ENCODE measurements around the gene ZKSCAN2.

Gene ZKSCAN2

GRCh38 chr16:25257956-25258860, 563 bp upstream of the ZKSCAN2 start (continued):
- TF ChIP-seq ZNF561 (tag by site-specific recombination; IDR thresholded peaks at IDR 0.05; ENCODE audit: borderline replicate concordance), result peak; percentile 97
- peak; percentile 93 for TF ChIP-seq ZFP69B (tag by site-specific recombination; IDR thresholded peaks at IDR 0.05)
- peak; percentile 77; the same call in 1 of the 2 replicates for TF ChIP-seq ZNF18 (tag by site-specific recombination; IDR thresholded peaks at IDR 0.05)
- peak; percentile 84 for TF ChIP-seq ZFP37 (tag by site-specific recombination; IDR thresholded peaks at IDR 0.05)
- TF ChIP-seq ZFHX2 (tag by site-specific recombination; conservative IDR thresholded peaks at IDR 0.05), result peak; percentile 29; the same call in 1 of the 2 replicates
- TF ChIP-seq ZNF785 (tag by site-specific recombination; IDR thresholded peaks at IDR 0.05), result peak; percentile 99
- TF ChIP-seq ZNF621 (tag by site-specific recombination; IDR thresholded peaks at IDR 0.05), result no peak
- peak; percentile 36; the same call in 1 of the 2 replicates for TF ChIP-seq PRDM6 (tag by site-specific recombination; IDR thresholded peaks at IDR 0.05)
- no peak for TF ChIP-seq ZNF521 (tag by site-specific recombination; IDR thresholded peaks at IDR 0.05)
- peak; percentile 100 for TF ChIP-seq ZBTB48 (tag by site-specific recombination; IDR thresholded peaks at IDR 0.05)
- no peak for TF ChIP-seq ZNF140 (tag by site-specific recombination; IDR thresholded peaks at IDR 0.05)
- TF ChIP-seq PBX3 (CRISPR knock-in tag; IDR thresholded peaks at IDR 0.05), result no peak; the same call in 1 of the 2 replicates
- TF ChIP-seq ZNF132 (tag by site-specific recombination; IDR thresholded peaks at IDR 0.05; ENCODE audit: borderline replicate concordance), result no peak
- peak; percentile 96 for TF ChIP-seq ZNF580 (tag by site-specific recombination; IDR thresholded peaks at IDR 0.05)
- peak; percentile 64; the same call in 1 of the 2 replicates for TF ChIP-seq KLF8 (tag by site-specific recombination; IDR thresholded peaks at IDR 0.05)
- peak; percentile 37; the same call in 1 of the 2 replicates for TF ChIP-seq ZNF221 (tag by site-specific recombination; IDR thresholded peaks at IDR 0.05; ENCODE audit: borderline replicate concordance)
- peak; percentile 56; the same call in 1 of the 2 replicates for TF ChIP-seq ZNF48 (tag by site-specific recombination; IDR thresholded peaks at IDR 0.05)
- peak; percentile 87; the same call in 1 of the 2 replicates for TF ChIP-seq ZNF148 (tag by site-specific recombination; IDR thresholded peaks at IDR 0.05; ENCODE audit: borderline replicate concordance)
- no peak for TF ChIP-seq ZNF426 (tag by site-specific recombination; IDR thresholded peaks at IDR 0.05)
- peak; percentile 88 for TF ChIP-seq ZNF664 (tag by site-specific recombination; IDR thresholded peaks at IDR 0.05)
- TF ChIP-seq GLIS1 (tag by site-specific recombination; IDR thresholded peaks at IDR 0.05), result 0 out of 2 replicates have a peak, but pooled peaks have one; percentile 0
- peak; percentile 37; the same call in 1 of the 2 replicates for TF ChIP-seq KLF9 (tag by site-specific recombination; IDR thresholded peaks at IDR 0.05; ENCODE audit: low read depth)
- TF ChIP-seq ZNF202 (tag by site-specific recombination; IDR thresholded peaks at IDR 0.05; ENCODE audit: borderline replicate concordance), result no peak
- no peak for TF ChIP-seq ZNF555 (tag by site-specific recombination; conservative IDR thresholded peaks at IDR 0.05)
- TF ChIP-seq ZBTB20 (tag by site-specific recombination; IDR thresholded peaks at IDR 0.05), result peak; percentile 99
- no peak for TF ChIP-seq ZNF354C (tag by site-specific recombination; IDR thresholded peaks at IDR 0.05; ENCODE audit: borderline replicate concordance, low read depth)
- TF ChIP-seq ZNF274 (IDR thresholded peaks at IDR 0.05; ENCODE audit: low read length), result no peak
- TF ChIP-seq ZNF274 (tag by site-specific recombination; IDR thresholded peaks at IDR 0.05; ENCODE audit: borderline replicate concordance), result no peak
- no peak for TF ChIP-seq ZNF112 (tag by site-specific recombination; IDR thresholded peaks at IDR 0.05)
- peak; percentile 93 for TF ChIP-seq ZNF600 (tag by site-specific recombination; IDR thresholded peaks at IDR 0.05)
- 0 out of 2 replicates have a peak, but pooled peaks have one; percentile 15 for TF ChIP-seq ZNF658 (tag by site-specific recombination; IDR thresholded peaks at IDR 0.05)

Data from HEK293 (cell line).